Epithelial cell of esophagus (primary cell): ENCODE data around the gene SLC25A26.

Experiments used
- DNase-seq: peaks from one replicate; pipeline ENCODE4 v3.0.0; 2010; ENCODE audit warnings: low read depth
- H3K4me3 ChIP-seq: 2 replicates; pipeline ENCODE4 v1.5.1; 2011; ENCODE audit warnings: mild to moderate bottlenecking, low read length, control low read depth
- CTCF ChIP-seq: IDR thresholded peaks from 2 replicates; pipeline ENCODE4 v1.5.1; 2011; ENCODE audit warnings: low read depth, mild to moderate bottlenecking, low read length, control low read depth, inconsistent platforms; ENCODE audit not compliant: insufficient read depth; ENCODE audit errors: missing control alignments

Gene SLC25A26

GRCh38 chr3:66386011-66386924 is 165.5 kb downstream of the SLC25A26 start:
- DNase-seq = no peak
- TF ChIP-seq CTCF = no peak

GRCh38 chr3:66386925-66387650 is 166.3 kb downstream of the SLC25A26 start:
- no peak for DNase-seq
- no peak for TF ChIP-seq CTCF
- H3K4me3 ChIP-seq = no peak overlapping the region

More at GRCh38 chr3:66386011-66386924, 165.5 kb downstream of the SLC25A26 start:
- no peak overlapping the region for H3K4me3 ChIP-seq

GRCh38 chr3:66390013-66390412 is 169.2 kb downstream of the SLC25A26 start:
- H3K4me3 ChIP-seq = no peak overlapping the region
- DNase-seq = no peak

GRCh38 chr3:66392512-66392911 is 171.7 kb downstream of the SLC25A26 start:
- H3K4me3 ChIP-seq = no peak overlapping the region
- no peak for TF ChIP-seq CTCF
- DNase-seq = no peak

More at GRCh38 chr3:66390013-66390412, 169.2 kb downstream of the SLC25A26 start:
- TF ChIP-seq CTCF = no peak

DNA sequence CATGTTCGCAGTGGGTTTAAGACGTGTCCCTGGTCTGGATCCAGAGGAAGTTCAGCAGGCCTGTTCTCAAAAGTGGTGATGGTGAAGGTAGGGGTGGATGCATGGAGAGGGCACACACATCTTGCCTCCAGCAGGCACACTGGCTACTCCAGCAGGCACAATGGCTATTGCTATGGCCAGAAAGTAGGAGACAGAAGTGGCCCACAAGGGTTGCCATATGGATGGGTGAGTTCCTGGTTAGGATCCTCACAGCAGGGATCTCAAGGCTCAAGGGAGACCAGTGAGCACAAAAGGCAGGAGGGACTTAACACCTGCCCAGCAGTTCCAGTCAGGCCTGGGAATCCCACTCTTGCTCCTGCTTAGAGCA is 172.1 kb downstream of the SLC25A26 start:
- DNase-seq = no peak
- TF ChIP-seq CTCF = no peak
- H3K4me3 ChIP-seq = no peak overlapping the region

DNA sequence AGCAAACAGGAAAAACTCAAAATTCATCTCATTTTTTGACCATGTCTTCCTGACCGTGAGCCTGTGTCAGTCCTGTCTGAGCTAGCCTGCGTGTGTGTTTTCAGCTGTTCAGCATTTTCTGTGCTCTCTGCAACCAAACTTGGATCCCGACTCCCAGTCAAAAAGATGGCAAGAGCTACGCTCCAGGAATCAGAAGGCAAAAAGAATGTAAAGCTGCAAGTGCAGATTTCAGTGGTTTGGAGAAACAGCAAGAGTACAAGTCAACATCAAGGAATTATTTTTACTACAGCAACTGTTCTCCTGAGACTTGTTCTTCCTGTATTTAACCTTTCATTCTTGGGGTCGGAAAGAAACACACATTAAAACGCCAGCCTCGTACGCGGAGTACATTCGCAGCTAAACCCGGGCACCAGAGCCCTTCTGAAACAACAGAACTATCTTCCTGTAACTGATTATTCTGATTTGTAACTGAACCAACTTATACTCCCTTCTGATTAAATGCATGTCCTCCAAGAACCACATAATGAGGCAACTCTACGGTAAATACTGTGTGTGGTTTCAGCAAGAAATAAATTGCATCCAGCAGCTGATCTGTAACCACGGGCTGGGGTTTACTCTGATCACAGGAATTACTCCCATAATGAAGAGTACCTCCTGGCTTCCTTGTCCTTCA is 172.7 kb downstream of the SLC25A26 start:
- TF ChIP-seq CTCF = no peak
- DNase-seq = no peak
- no peak overlapping the region for H3K4me3 ChIP-seq
